C4-2B (cell line): ENCODE results near the gene NAA60.

Experiments
- ZFX ChIP-seq: fragments of 450-650 bp; IDR thresholded peaks from 2 replicates; pipeline ENCODE4 v1.6.1; 2017
- TF ChIP-seq, protein P1 (sequence below): fragments of 450-650 bp; conservative IDR thresholded peaks from 2 replicates; pipeline ENCODE4 v1.5.1; 2017; ENCODE audit warnings: mild to moderate bottlenecking

- TF ChIP-seq, protein P1, sequence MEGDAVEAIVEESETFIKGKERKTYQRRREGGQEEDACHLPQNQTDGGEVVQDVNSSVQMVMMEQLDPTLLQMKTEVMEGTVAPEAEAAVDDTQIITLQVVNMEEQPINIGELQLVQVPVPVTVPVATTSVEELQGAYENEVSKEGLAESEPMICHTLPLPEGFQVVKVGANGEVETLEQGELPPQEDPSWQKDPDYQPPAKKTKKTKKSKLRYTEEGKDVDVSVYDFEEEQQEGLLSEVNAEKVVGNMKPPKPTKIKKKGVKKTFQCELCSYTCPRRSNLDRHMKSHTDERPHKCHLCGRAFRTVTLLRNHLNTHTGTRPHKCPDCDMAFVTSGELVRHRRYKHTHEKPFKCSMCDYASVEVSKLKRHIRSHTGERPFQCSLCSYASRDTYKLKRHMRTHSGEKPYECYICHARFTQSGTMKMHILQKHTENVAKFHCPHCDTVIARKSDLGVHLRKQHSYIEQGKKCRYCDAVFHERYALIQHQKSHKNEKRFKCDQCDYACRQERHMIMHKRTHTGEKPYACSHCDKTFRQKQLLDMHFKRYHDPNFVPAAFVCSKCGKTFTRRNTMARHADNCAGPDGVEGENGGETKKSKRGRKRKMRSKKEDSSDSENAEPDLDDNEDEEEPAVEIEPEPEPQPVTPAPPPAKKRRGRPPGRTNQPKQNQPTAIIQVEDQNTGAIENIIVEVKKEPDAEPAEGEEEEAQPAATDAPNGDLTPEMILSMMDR = no peak
- TF ChIP-seq ZFX = no peak
Observed at GRCh38 chr16:3536271-3536731, 92.8 kb downstream of the NAA60 start.
